Fibroblast of lung (primary cell): ENCODE results near the gene DDX50.

Source experiments
- CTCF ChIP-seq, 2 donors: IDR thresholded peaks in 1 of 2; conservative IDR thresholded peaks in 1 of 2; 1 replicate in 1 of 2; 2 replicates in 1 of 2; pipeline ENCODE4 v1.5.1; 2011 to 2012; ENCODE audit warnings: low read length in 2 of 2, control low read depth in 1 of 2, inconsistent platforms in 1 of 2, low read depth in 1 of 2, mild to moderate bottlenecking in 1 of 2
- EZH2 ChIP-seq: IDR thresholded peaks from 2 replicates; pipeline ENCODE4 v1.5.1; 2012; ENCODE audit warnings: low read length, control low read depth, mild to moderate bottlenecking; ENCODE audit errors: missing control alignments

GRCh38 chr10:68899186-68899745, 1.8 kb upstream of the DDX50 start:
- no peak for TF ChIP-seq CTCF (conservative IDR thresholded peaks at IDR 0.05 in 1 of 2, IDR thresholded peaks at IDR 0.05 in 1 of 2; ENCODE audit: low read depth in 1 of 2, low read length in 2 of 2)
- TF ChIP-seq EZH2: no peak
